ENCODE measurements around the gene CRYBB2. TPM values are rescaled to one million over a fixed set of nuclear protein-coding genes. Genes with fewer than 3 reads are reported as not detected.
"Not testable (repeated sequence)": the region's sequence is repeated elsewhere in the genome, so short reads cannot be mapped to it uniquely, and the experiment has no call there.

CRYBB2 gene
- total RNA-seq, 1 experiment from 2014 or later = not detected

- not testable (repeated sequence) for H3K79me2 ChIP-seq (ENCODE audit: insufficient read depth, low read length); H2BK20ac ChIP-seq (ENCODE audit: low read depth, low read length, poor library complexity, severe bottlenecking); H3K4ac ChIP-seq (ENCODE audit: low read depth, low read length); H3K56ac ChIP-seq (ENCODE audit: insufficient read length, low read depth, low read length); H4K5ac ChIP-seq (ENCODE audit: insufficient read length, low read depth, low read length); H3K4me2 ChIP-seq (ENCODE audit: insufficient read depth, insufficient read length, low read length); H2BK12ac ChIP-seq (ENCODE audit: insufficient read length, low read depth, low read length); H3K27me3 ChIP-seq (ENCODE audit: insufficient read depth, low read length); H3K27ac ChIP-seq (ENCODE audit: insufficient read length, low read depth, low read length); H3K27ac Mint-ChIP-seq; H3K4me3 Mint-ChIP-seq; H4K8ac ChIP-seq (replicated peaks; ENCODE audit: insufficient read length, low read depth, low read length); H3K79me1 ChIP-seq (ENCODE audit: insufficient read depth, low read depth, low read length, poor library complexity, severe bottlenecking); H4K91ac ChIP-seq (ENCODE audit: insufficient read length, low read depth, low read length); H3T11ph ChIP-seq (ENCODE audit: low read length); H2BK120ac ChIP-seq (ENCODE audit: low read depth, low read length, poor library complexity, severe bottlenecking); H3K18ac ChIP-seq (ENCODE audit: insufficient read length, low read depth, low read length); H2BK15ac ChIP-seq (ENCODE audit: low read depth, low read length); H4K20me1 ChIP-seq (ENCODE audit: control insufficient read depth, insufficient read depth, insufficient read length); H2BK5ac ChIP-seq (ENCODE audit: insufficient read length, low read length); H3K23me2 ChIP-seq (ENCODE audit: insufficient read length, low read depth, low read length, poor library complexity, severe bottlenecking); H3K36me3 Mint-ChIP-seq (ENCODE audit: insufficient read depth in 1 of 3, low read depth in 3 of 3); H3K23ac ChIP-seq (ENCODE audit: insufficient read length, low read depth, low read length); H3K14ac ChIP-seq (ENCODE audit: insufficient read depth, low read length); H3K9ac ChIP-seq (ENCODE audit: extremely low read depth, insufficient read length, low read length); H3K9me3 ChIP-seq (ENCODE audit: control insufficient read depth, low read depth, low read length); H3K4me1 ChIP-seq (ENCODE audit: insufficient read depth, low read length); H2AK5ac ChIP-seq (ENCODE audit: insufficient read length, low read length); DNase-seq; H2AFZ ChIP-seq (ENCODE audit: low read length); H3K9me3 Mint-ChIP-seq
- peaks cover 4 to 12% of the 10 kb centered on the region in 2 experiments; a peak in 3 of 4 replicates for H3K4me1 Mint-ChIP-seq
- WGBS (ENCODE audit: extremely low coverage, insufficient read length, low lambda C conversion rate) = no CpG with 5 or more reads among the region's 4 CpGs
- peaks cover 74% of the 10 kb centered on the region for H3K27me3 Mint-ChIP-seq (ENCODE audit: low read depth)
Observed at GRCh38 chr22:25273231-25273630, 53.8 kb downstream of the CRYBB2 start.

GRCh38 chr22:25273928-25274327 lies 54.5 kb downstream of the CRYBB2 start:
- H2BK20ac ChIP-seq (ENCODE audit: low read depth, low read length, poor library complexity, severe bottlenecking); H3K14ac ChIP-seq (ENCODE audit: insufficient read depth, low read length); H3T11ph ChIP-seq (ENCODE audit: low read length); H2BK120ac ChIP-seq (ENCODE audit: low read depth, low read length, poor library complexity, severe bottlenecking); H4K5ac ChIP-seq (ENCODE audit: insufficient read length, low read depth, low read length); H3K4me2 ChIP-seq (ENCODE audit: insufficient read depth, insufficient read length, low read length); H2BK12ac ChIP-seq (ENCODE audit: insufficient read length, low read depth, low read length); H4K8ac ChIP-seq (replicated peaks; ENCODE audit: insufficient read length, low read depth, low read length); H2BK15ac ChIP-seq (ENCODE audit: low read depth, low read length); H3K56ac ChIP-seq (ENCODE audit: insufficient read length, low read depth, low read length); H3K4me3 Mint-ChIP-seq; H3K9ac ChIP-seq (ENCODE audit: extremely low read depth, insufficient read length, low read length); H3K36me3 Mint-ChIP-seq (ENCODE audit: insufficient read depth in 1 of 3, low read depth in 3 of 3); DNase-seq; H3K4me1 ChIP-seq (ENCODE audit: insufficient read depth, low read length); H3K18ac ChIP-seq (ENCODE audit: insufficient read length, low read depth, low read length); H3K27ac ChIP-seq (ENCODE audit: insufficient read length, low read depth, low read length); H3K23me2 ChIP-seq (ENCODE audit: insufficient read length, low read depth, low read length, poor library complexity, severe bottlenecking); H3K27me3 ChIP-seq (ENCODE audit: insufficient read depth, low read length); H4K20me1 ChIP-seq (ENCODE audit: control insufficient read depth, insufficient read depth, insufficient read length); H3K4ac ChIP-seq (ENCODE audit: low read depth, low read length); H3K9me3 ChIP-seq (ENCODE audit: control insufficient read depth, low read depth, low read length); H2BK5ac ChIP-seq (ENCODE audit: insufficient read length, low read length); H4K91ac ChIP-seq (ENCODE audit: insufficient read length, low read depth, low read length); H3K79me1 ChIP-seq (ENCODE audit: insufficient read depth, low read depth, low read length, poor library complexity, severe bottlenecking); H3K79me2 ChIP-seq (ENCODE audit: insufficient read depth, low read length); H3K23ac ChIP-seq (ENCODE audit: insufficient read length, low read depth, low read length); H2AK5ac ChIP-seq (ENCODE audit: insufficient read length, low read length); H3K27ac Mint-ChIP-seq; H2AFZ ChIP-seq (ENCODE audit: low read length): not testable (repeated sequence)
- H3K9me3 Mint-ChIP-seq = peaks cover 4 to 11% of the 10 kb centered on the region in 2 experiments; a peak in 2 of 5 replicates
- H3K27me3 Mint-ChIP-seq (ENCODE audit: low read depth) = peaks cover 74% of the 10 kb centered on the region
- WGBS (ENCODE audit: extremely low coverage, insufficient read length, low lambda C conversion rate) = no CpG with 5 or more reads among the region's 3 CpGs
- H3K4me1 Mint-ChIP-seq = peaks cover 4 to 12% of the 10 kb centered on the region in 2 experiments; a peak in 3 of 4 replicates

Data from H9 (cell line).